ENCODE results near the gene ERFE.

Gene ERFE

GRCh38 chr2:238140040-238140439 is 18.7 kb upstream of the ERFE start:
- no peak for DNase-seq

- DNase-seq, result no peak
Measured at GRCh38 chr2:238140721-238141540, 17.8 kb upstream of the ERFE start.

GRCh38 chr2:238141541-238142318 is 17.0 kb upstream of the ERFE start:
- DNase-seq, result no peak

- DNase-seq, result no peak
Measured at GRCh38 chr2:238142382-238143205, 16.2 kb upstream of the ERFE start.

- DNase-seq, result no peak
Measured at GRCh38 chr2:238143239-238143951, 15.4 kb upstream of the ERFE start.

GRCh38 chr2:238144262-238144661 is 14.5 kb upstream of the ERFE start:
- no peak for DNase-seq

- DNase-seq, result no peak
Measured at GRCh38 chr2:238145046-238145445, 13.7 kb upstream of the ERFE start.

- no peak for DNase-seq
Measured at GRCh38 chr2:238145851-238146250, 12.9 kb upstream of the ERFE start.

- no peak for DNase-seq
Measured at GRCh38 chr2:238146884-238147544, 11.8 kb upstream of the ERFE start.

- DNase-seq, result no peak
Measured at GRCh38 chr2:238148981-238149380, 9.8 kb upstream of the ERFE start.

GRCh38 chr2:238149841-238150572 is 8.8 kb upstream of the ERFE start:
- DNase-seq, result no peak

GRCh38 chr2:238150686-238151085 is 8.1 kb upstream of the ERFE start:
- DNase-seq, result no peak

GRCh38 chr2:238151205-238151604 is 7.6 kb upstream of the ERFE start:
- no peak for DNase-seq

- DNase-seq, result no peak
Measured at GRCh38 chr2:238151628-238152235, 7.0 kb upstream of the ERFE start.

GRCh38 chr2:238152771-238153688 is 5.7 kb upstream of the ERFE start:
- DNase-seq, result no peak

GRCh38 chr2:238154570-238154969 is 4.2 kb upstream of the ERFE start:
- no peak for DNase-seq

- no peak for DNase-seq
Measured at GRCh38 chr2:238155051-238155760, 3.6 kb upstream of the ERFE start.

GRCh38 chr2:238155761-238156694 is 2.7 kb upstream of the ERFE start:
- DNase-seq, result no peak
